HUES64 (cell line): ENCODE measurements around the gene NHERF1.

Experiments used
- H3K27ac ChIP-seq: 2 replicates; pipeline ENCODE4 v1.7.0; 2013; ENCODE audit warnings: low read depth, low read length, inconsistent platforms
- H3K27me3 ChIP-seq: 2 replicates; pipeline ENCODE4 v1.6.1; 2013; ENCODE audit warnings: mild to moderate bottlenecking, low read length; ENCODE audit not compliant: insufficient read depth
- H3K36me3 ChIP-seq: 2 replicates; pipeline ENCODE4 v1.6.1; 2013; ENCODE audit warnings: mild to moderate bottlenecking, low read length; ENCODE audit not compliant: insufficient read depth
- H3K4me1 ChIP-seq: 2 replicates; pipeline ENCODE4 v1.6.1; 2013; ENCODE audit warnings: mild to moderate bottlenecking, low read length, moderate library complexity; ENCODE audit not compliant: insufficient read depth
- H3K4me3 ChIP-seq: 2 replicates; pipeline ENCODE4 v1.5.1; 2013; ENCODE audit warnings: mild to moderate bottlenecking, low read length, moderate library complexity
- H3K9ac ChIP-seq: 2 replicates; pipeline ENCODE4 v1.6.1; 2013; ENCODE audit warnings: mild to moderate bottlenecking, low read depth, low read length
- H3K9me3 ChIP-seq: 2 replicates; pipeline ENCODE4 v1.6.1; 2013; ENCODE audit warnings: low read depth, low read length; ENCODE audit not compliant: insufficient read depth
- WGBS: fragments of 150-250, 120-280 bp; methylation state at CpG from one replicate; pipeline ENCODE4 v1.1.7; 2013; ENCODE audit warnings: missing lambda C conversion rate; 5-methylcytosine and 5-hydroxymethylcytosine counted together

Gene NHERF1

DNA sequence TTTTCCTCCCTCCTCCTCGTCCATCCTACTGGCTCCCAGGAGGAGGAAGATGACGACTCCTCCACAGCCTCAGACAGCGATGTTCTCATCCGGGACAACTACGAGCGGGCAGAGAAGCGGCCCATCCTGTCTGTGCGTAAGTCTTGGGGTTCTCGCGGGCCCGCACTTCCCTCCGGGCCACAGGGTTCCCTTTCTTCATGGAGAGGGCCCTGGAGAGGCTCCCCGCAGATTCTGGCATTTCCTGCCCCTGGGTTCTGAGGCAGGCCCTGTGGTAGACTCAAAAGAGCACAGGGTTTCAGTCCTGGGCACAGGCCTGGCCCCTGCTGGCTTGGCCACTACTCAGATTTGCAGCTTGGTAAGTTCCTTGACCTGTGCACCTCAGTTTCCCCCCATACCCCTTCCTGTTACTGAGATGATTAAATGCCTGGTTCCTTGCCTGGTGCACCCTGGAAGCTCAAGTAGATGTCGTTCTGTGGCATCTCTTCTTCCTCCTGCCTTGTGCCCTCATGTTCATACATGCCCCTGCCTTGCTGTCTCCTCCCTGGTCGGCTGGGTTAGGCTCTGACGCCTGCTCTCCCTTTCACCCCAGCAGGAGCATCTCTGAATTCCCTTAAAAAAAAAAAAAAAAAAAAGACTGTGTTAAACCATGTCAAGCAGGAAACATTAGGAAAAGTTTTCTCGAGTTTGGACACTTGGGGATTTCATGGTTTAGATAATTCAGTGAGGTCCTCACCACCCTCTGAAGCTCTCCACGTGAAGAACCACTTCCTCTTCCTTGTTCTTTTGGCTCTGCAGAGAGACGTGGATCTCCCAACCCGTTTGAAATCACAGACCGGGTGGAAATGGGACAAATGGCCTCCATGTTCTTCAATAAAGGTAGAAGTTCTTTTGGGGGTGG, 42.0 kb downstream of the NHERF1 start:
- no peaks in the 10 kb centered on the region for H3K27me3 ChIP-seq
- WGBS: 91% methylated on average over 21 of the region's 21 CpGs
- peaks cover 46% of the 10 kb centered on the region for H3K36me3 ChIP-seq
- no peak overlapping the region for H3K27ac ChIP-seq
- H3K4me1 ChIP-seq: no peaks in the 10 kb centered on the region
- H3K4me3 ChIP-seq: no peak overlapping the region
- no peaks in the 10 kb centered on the region for H3K9me3 ChIP-seq
- H3K9ac ChIP-seq: no peak overlapping the region

DNA sequence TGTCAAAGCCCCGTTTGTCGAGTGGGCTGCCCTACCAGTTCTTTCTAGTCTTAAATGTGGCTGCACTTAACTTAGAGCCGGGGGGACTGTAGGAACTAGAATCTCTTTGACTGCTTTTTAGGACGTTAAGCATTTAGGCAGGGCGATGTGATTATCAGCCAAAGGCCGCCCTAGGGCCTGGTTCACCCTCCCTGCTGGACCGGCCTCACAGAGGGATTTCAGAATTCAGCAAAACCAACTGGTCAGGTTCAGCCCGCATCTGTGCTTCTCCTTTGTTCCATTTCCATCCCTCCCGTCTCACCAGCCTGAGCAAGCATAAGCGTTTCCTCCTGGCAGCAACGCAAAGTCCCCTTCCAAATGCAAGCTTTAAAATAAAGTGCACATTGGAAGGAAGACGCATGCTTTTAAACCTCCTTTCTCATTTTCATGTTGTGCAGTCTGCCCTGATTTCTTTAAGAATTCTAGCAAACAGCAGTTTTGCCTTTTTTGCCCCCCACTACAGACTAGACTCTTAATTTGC, 44.2 kb downstream of the NHERF1 start:
- Histone ChIP-seq H3K9ac (no peak overlapping the region), H3K4me1 (no peaks in the 10 kb centered on the region), H3K4me3 (no peak overlapping the region), H3K27ac (no peak overlapping the region), H3K27me3 (no peaks in the 10 kb centered on the region), H3K36me3 (peaks cover 61% of the 10 kb centered on the region), H3K9me3 (no peaks in the 10 kb centered on the region)
- 91% methylated on average over 12 of the region's 12 CpGs for WGBS

DNA sequence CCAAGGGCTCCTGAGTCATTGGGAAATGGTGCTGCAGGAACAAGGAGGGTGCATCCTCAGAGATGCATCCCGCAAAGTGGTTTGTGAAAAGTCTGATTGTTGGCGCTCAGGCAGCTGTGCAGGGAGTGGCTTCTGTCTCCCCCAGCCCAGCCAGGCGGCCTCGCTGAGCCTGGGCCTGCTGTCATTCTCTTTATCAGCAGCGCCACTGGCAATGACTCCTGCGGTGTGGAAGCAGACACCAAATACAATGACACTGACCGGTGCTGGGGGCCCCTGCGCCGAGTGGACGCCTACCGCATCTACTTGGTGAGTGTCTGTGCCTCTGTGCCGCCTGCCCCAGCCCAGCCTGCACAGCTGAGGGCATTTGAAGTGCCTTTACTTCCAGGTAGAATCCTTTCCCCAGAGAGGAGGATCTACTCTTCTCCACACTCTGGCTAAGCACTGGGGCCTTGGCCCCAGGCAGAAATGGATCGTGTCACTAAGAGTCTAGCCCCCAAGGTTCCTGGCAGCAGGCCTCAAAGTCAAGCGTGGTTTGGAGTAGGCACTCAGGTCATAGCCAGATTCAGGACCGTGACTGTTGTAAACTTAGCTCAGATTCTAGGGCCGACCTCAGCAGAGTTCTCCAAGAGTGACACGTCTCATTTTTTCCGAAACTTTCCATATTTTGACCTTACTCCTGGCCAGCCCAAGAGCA, 47.0 kb downstream of the NHERF1 start:
- peaks cover 79% of the 10 kb centered on the region for H3K36me3 ChIP-seq
- H3K27ac ChIP-seq: no peak overlapping the region
- WGBS: 91% methylated on average over 18 of the region's 18 CpGs
- no peaks in the 10 kb centered on the region for H3K9me3 ChIP-seq
- H3K4me1 ChIP-seq: no peaks in the 10 kb centered on the region
- H3K4me3 ChIP-seq: no peak overlapping the region
- H3K27me3 ChIP-seq: no peaks in the 10 kb centered on the region
- H3K9ac ChIP-seq: no peak overlapping the region

DNA sequence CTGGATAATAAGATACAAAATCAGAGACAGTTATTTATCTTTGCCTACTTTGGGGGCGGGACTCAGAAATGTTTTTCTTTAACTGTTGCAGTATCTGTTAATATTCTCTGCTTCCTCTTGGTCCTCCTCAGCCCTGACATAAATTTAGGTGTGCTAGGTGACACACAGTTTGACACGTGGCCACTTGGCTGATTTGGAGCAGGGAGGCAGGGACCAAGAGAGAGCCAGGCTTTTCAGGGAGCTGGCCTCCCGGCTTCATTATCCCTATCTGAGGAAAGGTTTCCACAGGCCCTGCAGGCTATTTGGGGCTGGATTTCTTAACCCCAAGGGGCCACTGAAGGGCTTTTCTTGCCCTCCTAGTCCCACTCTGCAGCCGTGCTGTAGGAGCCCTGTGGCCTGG, 47.8 kb downstream of the NHERF1 start:
- no peaks in the 10 kb centered on the region for H3K27me3 ChIP-seq
- 84% methylated on average over 4 of the region's 4 CpGs for WGBS
- no peak overlapping the region for H3K27ac ChIP-seq
- H3K9ac ChIP-seq: no peak overlapping the region
- peaks cover 76% of the 10 kb centered on the region for H3K36me3 ChIP-seq
- no peaks in the 10 kb centered on the region for H3K4me1 ChIP-seq
- H3K4me3 ChIP-seq: no peak overlapping the region
- no peaks in the 10 kb centered on the region for H3K9me3 ChIP-seq

DNA sequence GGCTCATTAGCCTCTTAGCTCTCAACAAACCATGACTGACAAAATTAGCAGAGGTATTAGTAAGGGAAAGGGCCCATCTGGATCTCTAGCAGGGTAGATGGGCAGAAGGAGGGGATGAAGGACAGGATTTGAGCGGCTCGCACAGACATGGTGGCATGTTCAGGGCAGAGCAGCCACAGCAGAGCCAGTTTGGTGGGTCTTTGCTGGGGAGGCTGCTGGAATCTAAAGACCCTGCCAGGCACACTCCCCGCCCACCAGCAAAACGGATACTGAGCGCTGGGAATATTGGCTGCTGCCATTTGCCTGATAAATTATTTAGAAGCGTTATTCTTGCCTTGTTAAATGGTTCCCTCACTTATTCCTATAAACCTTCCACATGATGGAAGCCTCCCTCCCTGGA, 48.4 kb downstream of the NHERF1 start:
- WGBS: 95% methylated on average over 6 of the region's 6 CpGs

DNA sequence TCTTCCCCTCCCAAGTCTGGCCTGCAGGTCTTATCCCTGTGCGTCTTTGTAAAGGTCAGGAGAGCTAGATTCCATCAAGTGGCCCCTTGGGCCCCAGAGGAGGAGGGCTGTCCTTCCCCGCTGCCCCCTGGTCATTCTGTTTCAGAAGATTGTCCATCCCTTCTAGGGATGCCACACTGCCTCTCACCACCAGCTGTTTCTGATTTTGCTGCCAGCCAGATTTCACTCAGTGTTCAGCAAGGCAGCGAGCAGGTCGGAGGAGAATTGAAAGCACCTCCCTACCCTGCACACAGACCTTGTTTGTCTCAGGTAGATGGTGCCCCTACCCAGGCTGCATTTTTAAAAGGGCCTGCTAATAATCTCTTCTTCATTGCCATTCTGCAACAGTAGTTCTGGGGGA, 49.4 kb downstream of the NHERF1 start:
- H3K9ac ChIP-seq: no peak overlapping the region
- H3K27ac ChIP-seq: no peak overlapping the region
- no peaks in the 10 kb centered on the region for H3K9me3 ChIP-seq
- WGBS: 94% methylated on average over 4 of the region's 4 CpGs
- H3K36me3 ChIP-seq: peaks cover 69% of the 10 kb centered on the region
- H3K4me1 ChIP-seq: no peaks in the 10 kb centered on the region
- no peak overlapping the region for H3K4me3 ChIP-seq
- H3K27me3 ChIP-seq: no peaks in the 10 kb centered on the region

More for the DNA sequence above, 48.4 kb downstream of the NHERF1 start:
- Histone ChIP-seq H3K36me3 (peaks cover 76% of the 10 kb centered on the region), H3K9ac (no peak overlapping the region), H3K4me3 (no peak overlapping the region), H3K27me3 (no peaks in the 10 kb centered on the region), H3K9me3 (no peaks in the 10 kb centered on the region), H3K27ac (no peak overlapping the region), H3K4me1 (no peaks in the 10 kb centered on the region)

DNA sequence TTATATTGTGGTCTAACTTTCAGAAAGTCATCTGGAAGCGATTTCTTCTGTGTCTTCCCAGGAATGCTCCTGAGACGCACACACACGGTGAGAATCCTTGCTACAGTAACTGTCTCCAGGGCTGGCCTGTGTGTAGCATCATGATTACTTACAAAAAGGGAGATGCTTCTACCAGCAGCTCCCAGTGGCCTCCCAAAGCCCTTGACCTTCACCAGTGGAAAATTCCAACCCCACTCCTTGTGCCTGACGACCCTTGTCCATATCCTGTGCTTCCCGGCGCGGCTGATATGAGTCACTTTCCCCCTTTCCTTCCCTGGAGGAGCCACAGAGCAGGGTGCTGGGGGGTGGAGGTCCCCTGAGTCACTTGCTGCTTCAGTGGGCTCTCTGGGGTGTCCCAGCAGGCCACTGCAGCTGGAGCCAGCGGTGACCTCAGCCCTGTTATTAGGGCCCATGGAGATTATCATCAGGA, 49.8 kb downstream of the NHERF1 start:
- Histone ChIP-seq H3K27me3 (no peaks in the 10 kb centered on the region), H3K36me3 (peaks cover 65% of the 10 kb centered on the region), H3K27ac (no peak overlapping the region), H3K9me3 (no peaks in the 10 kb centered on the region), H3K9ac (no peak overlapping the region), H3K4me3 (no peak overlapping the region), H3K4me1 (no peaks in the 10 kb centered on the region)
- WGBS: 93% methylated on average over 8 of the region's 8 CpGs

DNA sequence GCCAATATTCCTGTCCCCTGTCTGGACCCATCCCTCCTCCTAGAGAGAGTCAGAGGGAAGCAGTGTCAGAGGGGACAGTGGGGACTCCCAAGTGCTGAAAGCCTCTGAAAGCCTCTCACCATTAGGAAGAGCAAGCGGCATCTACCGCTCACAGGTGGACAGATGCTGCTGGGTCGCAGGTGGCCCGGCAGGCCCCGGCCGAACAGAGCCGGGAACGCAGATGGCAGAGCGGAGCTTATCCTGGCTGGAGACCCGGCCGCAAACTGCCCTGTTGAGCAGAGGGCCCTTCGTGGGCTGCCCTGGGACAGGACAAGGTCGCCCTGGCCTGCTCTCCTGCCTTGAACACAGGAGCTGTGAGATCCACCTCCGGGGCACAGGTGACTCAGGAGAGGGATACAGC, 50.7 kb downstream of the NHERF1 start:
- Histone ChIP-seq H3K9me3 (no peaks in the 10 kb centered on the region), H3K4me3 (no peak overlapping the region), H3K36me3 (peaks cover 57% of the 10 kb centered on the region), H3K4me1 (no peaks in the 10 kb centered on the region), H3K9ac (no peak overlapping the region), H3K27ac (no peak overlapping the region), H3K27me3 (no peaks in the 10 kb centered on the region)
- WGBS: 96% methylated on average over 14 of the region's 14 CpGs

DNA sequence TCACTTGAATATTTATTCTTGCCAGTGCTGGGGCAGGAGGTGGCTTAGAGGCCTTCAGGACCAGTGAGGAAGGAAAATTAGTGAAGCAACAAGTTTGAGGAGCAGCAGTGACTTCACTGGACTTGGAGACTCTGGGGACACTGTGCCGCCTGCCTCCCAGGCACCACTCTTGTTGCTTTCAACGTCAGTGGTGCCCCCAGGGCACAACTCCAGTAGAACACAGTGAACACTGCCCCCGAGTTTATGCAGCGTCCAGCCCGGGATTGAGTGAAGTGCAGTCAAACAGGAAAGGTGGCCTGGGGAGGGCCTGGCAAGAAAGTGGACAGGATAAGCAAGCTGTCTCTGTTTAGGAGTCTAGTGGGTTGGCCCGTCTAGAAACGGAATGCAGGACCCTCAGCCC, 52.1 kb downstream of the NHERF1 start:
- Histone ChIP-seq H3K9me3 (no peaks in the 10 kb centered on the region), H3K27me3 (no peaks in the 10 kb centered on the region), H3K4me3 (no peak overlapping the region), H3K9ac (no peak overlapping the region), H3K36me3 (peaks cover 44% of the 10 kb centered on the region), H3K27ac (no peak overlapping the region), H3K4me1 (no peaks in the 10 kb centered on the region)
- WGBS: 93% methylated on average over 7 of the region's 7 CpGs

DNA sequence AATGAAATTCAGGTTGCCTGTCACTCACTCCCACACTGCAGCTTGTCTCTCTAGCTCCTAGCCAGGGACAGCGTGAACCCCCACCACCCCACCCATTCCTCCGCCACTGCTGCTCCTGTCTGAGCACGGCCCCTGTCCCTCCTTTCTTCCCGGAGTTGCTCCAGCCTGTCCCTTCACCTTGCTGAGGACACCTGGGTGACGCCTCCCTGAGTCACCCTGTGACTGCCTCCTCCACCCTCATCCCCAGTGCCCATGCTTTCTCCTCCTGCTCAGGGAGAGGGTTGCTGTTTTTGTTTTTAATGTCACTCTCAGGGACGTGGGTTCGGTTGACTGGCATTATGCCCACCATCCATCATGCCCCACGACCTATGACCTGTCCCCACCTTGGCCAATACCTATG, 53.5 kb downstream of the NHERF1 start:
- peaks cover 34% of the 10 kb centered on the region for H3K36me3 ChIP-seq
- H3K27me3 ChIP-seq: no peaks in the 10 kb centered on the region
- WGBS: 80% methylated on average over 8 of the region's 8 CpGs

DNA sequence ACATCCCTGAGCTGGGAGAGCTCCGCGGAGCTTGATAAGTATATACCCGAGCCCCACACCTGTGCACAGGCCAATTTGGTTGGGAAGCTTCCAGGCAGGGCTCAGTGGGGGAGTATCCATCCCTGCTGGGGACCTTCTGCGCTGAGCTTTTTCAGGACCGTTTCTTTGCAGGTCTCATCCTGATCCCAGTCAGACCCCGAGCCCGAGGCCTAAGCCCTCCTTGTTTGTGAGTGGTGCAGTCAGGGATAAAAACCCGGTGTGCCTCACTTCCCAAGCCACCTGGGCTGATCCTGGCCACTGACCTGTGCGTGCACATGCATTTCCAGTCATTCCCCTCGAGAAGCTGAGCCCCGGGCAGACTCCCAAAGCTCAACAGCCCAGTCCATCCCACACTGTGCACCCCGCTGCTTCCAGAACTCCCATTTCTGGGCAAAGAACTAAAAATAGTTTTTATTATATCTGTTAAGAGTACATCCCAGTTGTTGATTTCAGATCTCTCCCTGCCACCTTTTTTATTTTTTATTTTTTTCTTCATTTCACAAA, 55.0 kb downstream of the NHERF1 start:
- no peaks in the 10 kb centered on the region for H3K27me3 ChIP-seq
- H3K36me3 ChIP-seq: peaks cover 26% of the 10 kb centered on the region; the same call in 1 of the 2 replicates
- no peak overlapping the region for H3K27ac ChIP-seq
- H3K9me3 ChIP-seq: no peaks in the 10 kb centered on the region
- no peaks in the 10 kb centered on the region for H3K4me1 ChIP-seq
- no peak overlapping the region for H3K4me3 ChIP-seq
- 91% methylated on average over 11 of the region's 12 CpGs for WGBS
- H3K9ac ChIP-seq: no peak overlapping the region

More for the DNA sequence above, 53.5 kb downstream of the NHERF1 start:
- Histone ChIP-seq H3K4me3 (no peak overlapping the region), H3K4me1 (no peaks in the 10 kb centered on the region), H3K9me3 (no peaks in the 10 kb centered on the region), H3K9ac (no peak overlapping the region), H3K27ac (no peak overlapping the region)
